Ovary (tissue), 3 donors: Measurements from ENCODE around the gene ADGRA1.

Source experiments
- CTCF ChIP-seq, 3 donors: fragments of 450-650 bp in 2 of 3; fragments of 200-600 bp in 1 of 3; IDR thresholded peaks; one replicate each; pipeline versions ENCODE4 v1.5.1 to v1.8.0; 2016 to 2022; ENCODE audit warnings: antibody characterized with exemption in 3 of 3, mild to moderate bottlenecking in 1 of 3
- POLR2A ChIP-seq: fragments of 450-650 bp; IDR thresholded peaks from one replicate; pipeline ENCODE4 v1.6.1; 2017; ENCODE audit warnings: antibody characterized with exemption, mild to moderate bottlenecking, moderate library complexity
- donor health status: DM: no; HTN: no; CAD: no.

- TF ChIP-seq POLR2A (no peak), CTCF (IDR thresholded peaks at IDR 0.05) (no peak)
Measured at GRCh38 chr10:133102415-133103095, 14.8 kb downstream of the ADGRA1 start.
